ENCODE data around the gene EPB41L1. TPM values are rescaled to one million over a fixed set of nuclear protein-coding genes. Genes with fewer than 3 reads are reported as not detected.

Gene EPB41L1
- total RNA-seq, 1 donor from 2014 or later, result 32.7 TPM

- H4K20me1 ChIP-seq (ENCODE audit: low read depth), result no peaks in the 10 kb centered on the region
- H3K9ac ChIP-seq, result no peak overlapping the region
- no peaks in the 10 kb centered on the region for H3K79me2 ChIP-seq (ENCODE audit: low read depth)
- H3F3A ChIP-seq (ENCODE audit: low read depth), result no peaks in the 10 kb centered on the region
- H3K4me3 ChIP-seq, result no peak overlapping the region
- no peaks in the 10 kb centered on the region for H3K36me3 Mint-ChIP-seq
- no peaks in the 10 kb centered on the region for H3K36me3 ChIP-seq
- H3K27ac Mint-ChIP-seq, result no peak overlapping the region
- H3K9me3 Mint-ChIP-seq, result no peaks in the 10 kb centered on the region
- DNase-seq (ENCODE audit: low spot score), result no peak
- no peak overlapping the region for H3K4me2 ChIP-seq
- TF ChIP-seq CTCF (IDR thresholded peaks at IDR 0.05), result no peak
- no peak for TF ChIP-seq EZH2 (IDR thresholded peaks at IDR 0.05)
- TF ChIP-seq EZH2phosphoT487 (IDR thresholded peaks at IDR 0.05), result no peak
- H2AFZ ChIP-seq (replicated peaks), result no peak overlapping the region
- H3K4me1 Mint-ChIP-seq, result no peaks in the 10 kb centered on the region
- H3K4me3 Mint-ChIP-seq, result no peak overlapping the region
- H3K27ac ChIP-seq, result no peak overlapping the region
- H3K27me3 ChIP-seq, result no peaks in the 10 kb centered on the region
- no peaks in the 10 kb centered on the region for H3K9me3 ChIP-seq (ENCODE audit: low read depth)
- H3K4me1 ChIP-seq, result no peaks in the 10 kb centered on the region
- H3K27me3 Mint-ChIP-seq (ENCODE audit: insufficient read depth, low read depth), result peaks cover 11% of the 10 kb centered on the region
These were observed 35.0 kb upstream of the EPB41L1 start for GRCh38 chr20:36119537-36119936.

GRCh38 chr20:36120241-36120640, 34.3 kb upstream of the EPB41L1 start:
- Mint-ChIP-seq H3K4me3 (no peak overlapping the region), H3K4me1 (no peaks in the 10 kb centered on the region), H3K36me3 (no peaks in the 10 kb centered on the region), H3K27ac (no peak overlapping the region), H3K9me3 (no peaks in the 10 kb centered on the region), H3K27me3 (ENCODE audit: insufficient read depth, low read depth) (peaks cover 10% of the 10 kb centered on the region)
- H3F3A ChIP-seq (ENCODE audit: low read depth), result no peaks in the 10 kb centered on the region
- H2AFZ ChIP-seq (replicated peaks), result no peak overlapping the region
- no peaks in the 10 kb centered on the region for H3K9me3 ChIP-seq (ENCODE audit: low read depth)
- H3K4me2 ChIP-seq, result no peak overlapping the region
- no peak overlapping the region for H3K9ac ChIP-seq
- H3K27me3 ChIP-seq, result no peaks in the 10 kb centered on the region
- TF ChIP-seq CTCF (IDR thresholded peaks at IDR 0.05), result no peak
- no peak for TF ChIP-seq EZH2 (IDR thresholded peaks at IDR 0.05)
- TF ChIP-seq EZH2phosphoT487 (IDR thresholded peaks at IDR 0.05), result no peak
- no peak overlapping the region for H3K27ac ChIP-seq
- H3K4me1 ChIP-seq, result no peaks in the 10 kb centered on the region
- no peaks in the 10 kb centered on the region for H4K20me1 ChIP-seq (ENCODE audit: low read depth)
- DNase-seq (ENCODE audit: low spot score), result no peak
- no peaks in the 10 kb centered on the region for H3K36me3 ChIP-seq
- no peaks in the 10 kb centered on the region for H3K79me2 ChIP-seq (ENCODE audit: low read depth)
- H3K4me3 ChIP-seq, result no peak overlapping the region

GRCh38 chr20:36120991-36121390, 33.5 kb upstream of the EPB41L1 start:
- Histone ChIP-seq H3K4me3 (no peak overlapping the region), H3K9me3 (ENCODE audit: low read depth) (no peaks in the 10 kb centered on the region), H3F3A (ENCODE audit: low read depth) (no peaks in the 10 kb centered on the region), H3K4me2 (no peak overlapping the region), H3K9ac (no peak overlapping the region), H3K79me2 (ENCODE audit: low read depth) (no peaks in the 10 kb centered on the region), H3K27ac (no peak overlapping the region), H3K27me3 (no peaks in the 10 kb centered on the region), H4K20me1 (ENCODE audit: low read depth) (no peaks in the 10 kb centered on the region), H3K36me3 (no peaks in the 10 kb centered on the region), H3K4me1 (no peaks in the 10 kb centered on the region), H2AFZ (replicated peaks) (no peak overlapping the region)
- Mint-ChIP-seq H3K4me3 (no peak overlapping the region), H3K36me3 (no peaks in the 10 kb centered on the region), H3K27ac (no peak overlapping the region), H3K4me1 (peaks cover 7% of the 10 kb centered on the region), H3K27me3 (ENCODE audit: insufficient read depth, low read depth) (peaks cover 10% of the 10 kb centered on the region), H3K9me3 (no peaks in the 10 kb centered on the region)
- TF ChIP-seq EZH2 (IDR thresholded peaks at IDR 0.05) (no peak), CTCF (IDR thresholded peaks at IDR 0.05) (no peak), EZH2phosphoT487 (IDR thresholded peaks at IDR 0.05) (no peak)
- no peak for DNase-seq (ENCODE audit: low spot score)
